PFSK-1 (cell line): ENCODE data around the gene DNM1.

Source experiments
- FOXP2 ChIP-seq: optimal IDR thresholded peaks from 2 replicates; pipeline ENCODE3; 2011; ENCODE audit warnings: borderline replicate concordance, control low read depth, inconsistent platforms; ENCODE audit not compliant: insufficient read depth; ENCODE audit errors: extremely low read length, extremely low read depth
- POLR2AphosphoS5 ChIP-seq: IDR thresholded peaks from 2 replicates; pipeline ENCODE4 v1.6.1; 2012; ENCODE audit warnings: low read depth, mild to moderate bottlenecking, control low read depth, low read length, moderate library complexity
- REST ChIP-seq, 2 experiments: IDR thresholded peaks; 2 replicates each; pipeline versions ENCODE4 v1.6.1 to v1.8.0; 2011 to 2012; ENCODE audit warnings: low read depth in 2 of 2, low read length in 2 of 2, control low read depth in 1 of 2, inconsistent platforms in 1 of 2, mild to moderate bottlenecking in 1 of 2, moderate library complexity in 1 of 2; ENCODE audit not compliant: insufficient read depth in 1 of 2
- SIN3A ChIP-seq: IDR thresholded peaks from 2 replicates; pipeline ENCODE4 v1.6.1; 2012; ENCODE audit warnings: mild to moderate bottlenecking, low read length, moderate library complexity, borderline replicate concordance; ENCODE audit not compliant: insufficient read depth
- TAF1 ChIP-seq: IDR thresholded peaks from 2 replicates; pipeline ENCODE4 v1.6.1; 2012; ENCODE audit warnings: low read length, control low read depth, borderline replicate concordance; ENCODE audit not compliant: insufficient read depth

DNM1 gene

DNA sequence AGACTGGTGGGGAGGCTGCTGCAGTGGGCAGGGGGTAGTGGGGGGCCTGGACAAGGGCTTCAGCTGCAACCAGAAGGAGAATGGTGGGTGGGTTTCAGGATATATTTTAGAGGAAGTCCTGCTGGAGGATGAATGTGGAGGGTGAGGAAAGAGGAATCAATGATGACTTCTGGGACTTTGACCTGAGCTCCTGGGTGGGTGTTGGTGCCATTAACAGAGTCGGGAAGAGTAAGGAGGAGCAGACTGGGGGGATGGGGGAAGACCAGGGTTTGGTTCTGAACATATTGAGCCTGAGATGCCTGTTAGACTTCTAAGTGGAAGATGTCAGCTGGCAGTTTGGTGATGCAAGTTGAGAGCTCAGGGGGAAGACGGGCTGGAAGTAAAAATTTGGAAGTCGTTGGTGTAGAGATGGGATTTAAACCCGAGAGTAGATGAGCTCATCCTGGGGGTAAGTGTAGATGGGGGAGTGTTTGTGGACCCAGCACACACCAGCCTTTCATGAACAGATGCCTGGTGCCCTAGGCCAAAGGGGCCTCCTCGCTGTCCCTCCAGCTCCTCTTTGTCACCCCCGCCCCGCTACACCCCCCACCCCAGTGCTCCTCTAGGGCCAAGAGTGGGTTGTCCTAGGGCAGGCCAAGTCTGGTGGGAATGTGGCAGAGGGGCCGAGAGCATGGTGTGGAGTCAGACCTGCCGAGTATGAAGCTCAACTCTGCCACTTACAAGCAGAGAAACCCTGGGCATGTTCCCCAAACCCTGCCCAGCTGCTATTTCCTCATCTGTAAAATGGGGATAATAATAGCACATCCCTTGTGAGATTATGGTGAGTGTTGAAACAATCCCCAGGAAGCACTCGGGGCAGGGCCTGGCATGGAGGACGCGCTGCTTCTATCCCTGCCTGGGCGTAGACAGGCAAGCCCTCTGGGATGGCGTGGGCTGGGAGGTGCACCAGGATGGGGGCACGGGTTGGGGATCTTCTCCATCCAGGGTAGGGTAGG is 4.0 kb downstream of the DNM1 start:
- TF ChIP-seq SIN3A (no peak), REST (IDR thresholded peaks at IDR 0.05; ENCODE audit: insufficient read depth in 1 of 2, low read depth in 2 of 2, low read length in 2 of 2) (no peak), FOXP2 (no peak), POLR2AphosphoS5 (no peak), TAF1 (no peak)

- TF ChIP-seq TAF1 (no peak), REST (IDR thresholded peaks at IDR 0.05; ENCODE audit: insufficient read depth in 1 of 2, low read depth in 2 of 2, low read length in 2 of 2) (no peak), FOXP2 (no peak), SIN3A (no peak), POLR2AphosphoS5 (no peak)
Measured at GRCh38 chr9:128208386-128208785, 5.2 kb downstream of the DNM1 start.

DNA sequence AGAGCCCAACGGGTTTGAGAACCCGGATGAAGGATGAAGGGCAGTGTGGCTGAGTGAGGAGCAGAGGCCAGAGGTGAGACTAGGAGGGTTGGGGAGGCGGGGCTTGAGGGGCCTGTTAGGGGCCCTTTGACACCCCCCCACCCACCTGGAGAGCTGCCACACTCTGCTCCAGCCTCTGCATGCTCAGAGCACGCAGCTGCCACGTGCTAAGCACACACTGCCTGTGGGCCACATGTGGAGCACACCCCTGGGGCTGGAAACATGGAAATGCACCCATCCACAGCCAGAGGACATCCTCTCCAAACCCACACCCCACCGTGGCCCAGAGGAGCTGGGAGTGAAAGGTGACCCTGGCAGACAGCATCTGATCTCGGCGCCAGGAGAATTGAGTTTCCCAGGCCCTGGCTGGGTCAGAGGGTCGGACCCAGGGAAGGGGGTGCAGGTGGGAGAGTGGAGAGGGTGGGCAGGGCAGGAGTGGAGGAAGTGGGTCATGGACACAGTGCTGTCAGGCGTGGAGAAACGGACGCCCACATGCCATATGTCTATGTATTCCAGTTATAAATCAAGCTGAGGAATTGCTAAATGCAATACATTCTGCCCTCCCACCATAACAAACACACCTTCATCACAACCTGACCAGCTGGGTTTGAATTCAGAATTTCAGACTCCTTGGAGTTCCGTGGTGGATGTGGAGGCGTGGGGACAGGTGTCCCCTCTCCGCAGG is 5.9 kb downstream of the DNM1 start:
- no peak for TF ChIP-seq REST (IDR thresholded peaks at IDR 0.05; ENCODE audit: insufficient read depth in 1 of 2, low read depth in 2 of 2, low read length in 2 of 2)
- TF ChIP-seq POLR2AphosphoS5: no peak
- no peak for TF ChIP-seq SIN3A
- no peak for TF ChIP-seq FOXP2
- TF ChIP-seq TAF1: no peak

- TF ChIP-seq POLR2AphosphoS5 (no peak), SIN3A (no peak), TAF1 (no peak)
Measured at GRCh38 chr9:128211186-128211980, 8.2 kb downstream of the DNM1 start.

GRCh38 chr9:128211981-128212281 is 8.8 kb downstream of the DNM1 start:
- TF ChIP-seq SIN3A: no peak
- no peak for TF ChIP-seq REST (IDR thresholded peaks at IDR 0.05; ENCODE audit: insufficient read depth in 1 of 2, low read depth in 2 of 2, low read length in 2 of 2)
- TF ChIP-seq TAF1: no peak
- no peak for TF ChIP-seq POLR2AphosphoS5
- TF ChIP-seq FOXP2: no peak
